GM12878 (cell line): ENCODE measurements around the gene KLF7. TPM values are rescaled to one million over a fixed set of nuclear protein-coding genes. Genes with fewer than 3 reads are reported as not detected.
A peak's percentile ranks its signal among the peaks of the same experiment; 100 is the strongest.

Source experiments
- ATAC-seq: fragments of 200-7000 bp; cut with Tn5 transposase; 3 replicates; pipeline ENCODE4 v1.9.1; 2020; ENCODE audit warnings: mild to moderate bottlenecking, moderate library complexity
- BruUV-seq: library from RNA; stranded (reverse); fragments of 400-500 nt; replicated peaks from 2 replicates; lab custom pipeline; 2021; lab: Mats Ljungman, UMichigan
- CTCF ChIA-PET: fragments of 300-600 bp; sonication (Branson Sonifier 250); formaldehyde crosslinking; extraction: SDS; loops from one replicate; lab custom pipeline; 2021; ENCODE audit warnings: inconsistent platforms; lab: Yijun Ruan, JAX
- POLR2A ChIA-PET: fragments of 350-600 bp; formaldehyde crosslinking; extraction: SDS; loops from one replicate; lab custom pipeline; 2021; ENCODE audit warnings: inconsistent platforms; lab: Charles Lee
- RAD21 ChIA-PET: fragments of 300-600 bp; sonication (Branson Sonifier 250); formaldehyde crosslinking; loops from one replicate; lab custom pipeline; 2023; ENCODE audit warnings: antibody characterized with exemption; ENCODE audit not compliant: unreplicated experiment; lab: Charles Lee
- SMC1A ChIA-PET: fragments of 300-600 bp; sonication (Branson Sonifier 250); formaldehyde crosslinking; loops from one replicate; lab custom pipeline; 2023; ENCODE audit not compliant: unreplicated experiment, uncharacterized antibody; lab: Charles Lee
- DNase-seq: peaks from one replicate; pipeline ENCODE4 v3.0.0-alpha.2; 2011; ENCODE audit warnings: low read depth, low spot score
- FAIRE-seq: peaks from 3 replicates; lab custom pipeline; 2011; peaks lifted over from hg19 to GRCh38; lab: Jason Lieb, UNC
- H2AFZ ChIP-seq: 2 replicates; pipeline ENCODE4 v1.6.0; 2011; ENCODE audit warnings: low read depth, low read length, control low read depth; ENCODE audit not compliant: control insufficient read depth
- H3K27ac ChIP-seq: 2 replicates; pipeline ENCODE4 v1.5.1; 2011; ENCODE audit warnings: control low read depth; ENCODE audit not compliant: control insufficient read depth, insufficient read depth
- H3K27me3 ChIP-seq, 2 experiments: replicated peaks in 1 of 2; 2 replicates each; pipeline versions ENCODE4 v1.6.0 to v1.6.1; 2011; ENCODE audit warnings: low read length in 1 of 2; ENCODE audit not compliant: control insufficient read depth in 2 of 2, insufficient read depth in 2 of 2
- H3K36me3 ChIP-seq, 2 experiments: 2 replicates each; pipeline ENCODE4 v1.5.1; 2011; ENCODE audit warnings: low read length in 1 of 2; ENCODE audit not compliant: control insufficient read depth in 2 of 2, insufficient read depth in 2 of 2
- H3K4me1 ChIP-seq: 2 replicates; pipeline ENCODE4 v1.6.1; 2011; ENCODE audit warnings: mild to moderate bottlenecking, low read length, moderate library complexity, mixed read lengths; ENCODE audit not compliant: control insufficient read depth, insufficient read depth
- H3K4me2 ChIP-seq: 2 replicates; pipeline ENCODE4 v1.6.0; 2011; ENCODE audit warnings: control low read depth; ENCODE audit not compliant: control insufficient read depth, insufficient read depth
- H3K4me3 ChIP-seq: fragments of 200-600 bp; sonication (generic); 2 replicates; pipeline ENCODE4 v1.5.1; 2016
- H3K79me2 ChIP-seq: 2 replicates; pipeline ENCODE4 v1.6.0; 2011; ENCODE audit warnings: low read length; ENCODE audit not compliant: control insufficient read depth, insufficient read depth
- H3K9ac ChIP-seq: 2 replicates; pipeline ENCODE4 v1.8.0; 2011; ENCODE audit warnings: low read length, control low read depth, mixed read lengths; ENCODE audit not compliant: control insufficient read depth, insufficient read depth
- H3K9me3 ChIP-seq: replicated peaks from 3 replicates; pipeline ENCODE4 v1.5.1; 2011; ENCODE audit warnings: mild to moderate bottlenecking, low read length; ENCODE audit not compliant: control insufficient read depth, insufficient read depth
- H4K20me1 ChIP-seq: 2 replicates; pipeline ENCODE4 v1.6.0; 2011; ENCODE audit not compliant: control insufficient read depth, insufficient read depth
- EGR1 ChIP-seq, 2 experiments: IDR thresholded peaks; 1 replicate in 1 of 2; 2 replicates in 1 of 2; pipeline ENCODE4 v1.6.1; 2011 to 2012; ENCODE audit warnings: low read depth in 2 of 2, low read length in 2 of 2, borderline replicate concordance in 1 of 2, mild to moderate bottlenecking in 1 of 2, moderate library complexity in 1 of 2
- RAD21 ChIP-seq: IDR thresholded peaks from 2 replicates; pipeline ENCODE4 v1.6.1; 2011; ENCODE audit warnings: mild to moderate bottlenecking, low read depth, low read length, moderate library complexity; ENCODE audit not compliant: insufficient read depth
- RB1 ChIP-seq: fragments of 450-650 bp; formaldehyde crosslinking; IDR thresholded peaks from 2 replicates; pipeline ENCODE4 v1.6.1; 2017; ENCODE audit warnings: mild to moderate bottlenecking, borderline replicate concordance
- RFX5 ChIP-seq: IDR thresholded peaks from 2 replicates; pipeline ENCODE4 v1.6.1; 2011; ENCODE audit warnings: low read depth, low read length, improper control_type of control experiment
- WGBS: methylation state at CpG from one replicate; pipeline ENCODE4 v1.1.6; 2016; ENCODE audit warnings: low lambda C conversion rate; ENCODE audit not compliant: insufficient replicate concordance, insufficient coverage; ENCODE audit errors: missing lambda C conversion rate; 5-methylcytosine and 5-hydroxymethylcytosine counted together
- in situ Hi-C: fragments of 300-500 bp; cut with MboI; formaldehyde crosslinking; loops from 9 replicates; pipeline ENCODE4 v1.14.3; 2018; ENCODE audit warnings: mixed read lengths
- intact Hi-C: fragments of 100-400 bp; cut with micrococcal nuclease; formaldehyde crosslinking; loops from one replicate; pipeline ENCODE4 v1.14.2; 2022; ENCODE audit not compliant: unreplicated experiment
- polyA plus RNA-seq, 11 experiments: library from polyadenylated mRNA; depleted of rRNA in 4 of 11; unstranded in 6 of 11; stranded (reverse) in 5 of 11; fragments of >200 nt; fragmentation: Nextera tagmentation in 4 of 11; fragmentation: Illumina TruSeq in 1 of 11; extraction: Ambion mirVana in 4 of 11; extraction: Trizol in 1 of 11; gene quantifications; 1 replicate in 1 of 11; 2 replicates in 10 of 11; pipeline versions ENCODE4 v1.2.1 to v1.2.3, GENCODE V29; 2011 to 2016; ENCODE audit warnings: inconsistent platforms in 2 of 11, missing spikeins in 2 of 11, low read depth in 1 of 11
- total RNA-seq, 4 experiments: library from RNA; depleted of rRNA in 3 of 4; stranded (reverse); fragments of >200 nt in 3 of 4; fragmentation: Illumina TruSeq in 1 of 4; extraction: Trizol in 1 of 4; gene quantifications; 2 replicates each; pipeline versions ENCODE4 v1.2.1 to v1.2.3, GENCODE V29; 2013 to 2021
- TF ChIP-seq, protein P1 (sequence below): fragments of 450-650 bp; formaldehyde crosslinking; IDR thresholded peaks from 2 replicates; pipeline ENCODE4 v1.4.0; 2022; ENCODE audit warnings: mild to moderate bottlenecking, moderate library complexity
- TF ChIP-seq, protein P2 (sequence below): fragments of 450-650 bp; formaldehyde crosslinking; IDR thresholded peaks from 2 replicates; pipeline ENCODE4 v1.4.0; 2020; ENCODE audit warnings: mild to moderate bottlenecking, moderate library complexity
- TF ChIP-seq, protein P3 (sequence below): fragments of 450-650 bp; IDR thresholded peaks from 2 replicates; pipeline ENCODE4 v1.6.1; 2016; ENCODE audit warnings: mild to moderate bottlenecking
- TF ChIP-seq, protein P4 (sequence below): IDR thresholded peaks from 2 replicates; pipeline ENCODE4 v1.6.1; 2011; ENCODE audit warnings: mild to moderate bottlenecking, low read depth, low read length, moderate library complexity; ENCODE audit not compliant: insufficient replicate concordance

KLF7 gene
- total and polyA plus RNA-seq, 10 of the 15 experiments (the other 5 are each of a cell fraction or from before 2014, with no cell fraction given), result 2.4 to 24.8 (median 8.5) TPM

DNA sequence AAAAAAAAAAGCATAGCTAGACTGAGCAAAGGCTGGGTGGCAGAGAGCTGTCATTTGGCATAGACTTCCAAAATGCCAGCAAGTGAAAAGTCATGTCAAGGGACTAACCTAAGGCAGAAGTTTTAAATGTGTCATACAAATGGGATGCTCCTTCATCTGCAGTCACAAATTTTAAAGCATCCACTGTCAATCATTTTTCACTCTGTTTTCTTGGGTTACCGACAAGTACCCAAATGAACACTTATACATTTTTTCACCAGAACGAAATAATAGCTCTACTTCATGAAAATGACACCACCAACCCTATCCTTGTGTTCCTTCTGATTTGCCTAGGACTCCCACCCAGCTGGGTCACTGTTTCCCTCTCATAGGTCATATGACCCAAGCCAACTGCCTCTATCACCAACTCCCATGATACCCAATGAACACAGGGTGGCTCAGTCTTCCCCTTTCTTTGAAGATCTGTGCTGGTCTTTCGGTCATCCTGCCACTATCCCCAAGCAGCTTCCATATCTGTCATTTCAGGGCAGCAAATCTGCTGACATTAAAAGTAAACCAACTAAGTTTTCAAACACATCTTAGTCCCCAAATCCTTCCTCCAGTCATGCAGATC lies 21.5 kb downstream of the KLF7 start:
- FAIRE-seq (no peak), DNase-seq (no peak), ATAC-seq (peak; percentile 10)
- Histone ChIP-seq H3K27me3 (no peaks in the 10 kb centered on the region), H3K4me1 (peaks cover 22% of the 10 kb centered on the region), H3K4me2 (peak overlapping the region; percentile 91), H3K79me2 (peaks cover 19% of the 10 kb centered on the region), H4K20me1 (no peaks in the 10 kb centered on the region), H3K9ac (peak overlapping the region; percentile 58; the same call in 1 of the 2 replicates), H3K36me3 (no peaks in the 10 kb centered on the region; a peak in 2 of 4 replicates), H3K27ac (peak overlapping the region; percentile 77), H3K9me3 (no peaks in the 10 kb centered on the region), H2AFZ (no peak overlapping the region), H3K4me3 (no peak overlapping the region; the same call in 1 of the 2 replicates)
- intact Hi-C loops (loop anchor here (5.0 kb wide), 1 partner anchor 328 kb away; no protein-coding TSS in a partner anchor), in situ Hi-C loops (loop anchor here (5.0 kb wide), 1 partner anchor 328 kb away; no protein-coding TSS in a partner anchor)
- SMC1A ChIA-PET, result interaction anchor here (0.6 to 6.6 kb wide), 13 partner anchors 10 to 324 kb away, joined by 3 to 61 read pairs (median 3); partner anchors contain the start of gene KLF7
- BruUV-seq, result no TSS peak
- POLR2A ChIA-PET, result interaction anchor here (0.6 to 6.2 kb wide), 6 partner anchors 10 to 281 kb away, joined by 3 to 56 read pairs (median 4); partner anchors contain the start of gene KLF7
- CTCF ChIA-PET, result interaction anchor here (0.6 to 4.2 kb wide), 11 partner anchors 10 to 960 kb away, joined by 3 to 36 read pairs (median 6); partner anchors contain the start of gene KLF7
- TF ChIP-seq, protein P1, sequence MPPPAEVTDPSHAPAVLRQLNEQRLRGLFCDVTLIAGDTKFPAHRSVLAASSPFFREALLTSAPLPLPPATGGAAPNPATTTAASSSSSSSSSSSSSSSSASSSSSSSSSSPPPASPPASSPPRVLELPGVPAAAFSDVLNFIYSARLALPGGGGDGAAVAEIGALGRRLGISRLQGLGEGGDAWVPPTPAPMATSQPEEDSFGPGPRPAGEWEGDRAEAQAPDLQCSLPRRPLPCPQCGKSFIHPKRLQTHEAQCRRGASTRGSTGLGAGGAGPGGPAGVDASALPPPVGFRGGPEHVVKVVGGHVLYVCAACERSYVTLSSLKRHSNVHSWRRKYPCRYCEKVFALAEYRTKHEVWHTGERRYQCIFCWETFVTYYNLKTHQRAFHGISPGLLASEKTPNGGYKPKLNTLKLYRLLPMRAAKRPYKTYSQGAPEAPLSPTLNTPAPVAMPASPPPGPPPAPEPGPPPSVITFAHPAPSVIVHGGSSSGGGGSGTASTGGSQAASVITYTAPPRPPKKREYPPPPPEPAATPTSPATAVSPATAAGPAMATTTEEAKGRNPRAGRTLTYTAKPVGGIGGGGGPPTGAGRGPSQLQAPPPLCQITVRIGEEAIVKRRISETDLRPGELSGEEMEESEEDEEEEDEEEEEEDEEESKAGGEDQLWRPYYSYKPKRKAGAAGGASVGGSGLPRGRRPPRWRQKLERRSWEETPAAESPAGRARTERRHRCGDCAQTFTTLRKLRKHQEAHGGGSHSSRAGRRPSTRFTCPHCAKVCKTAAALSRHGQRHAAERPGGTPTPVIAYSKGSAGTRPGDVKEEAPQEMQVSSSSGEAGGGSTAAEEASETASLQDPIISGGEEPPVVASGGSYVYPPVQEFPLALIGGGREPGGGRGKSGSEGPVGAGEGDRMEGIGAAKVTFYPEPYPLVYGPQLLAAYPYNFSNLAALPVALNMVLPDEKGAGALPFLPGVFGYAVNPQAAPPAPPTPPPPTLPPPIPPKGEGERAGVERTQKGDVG (CRISPR knock-in tag), result no peak
- TF ChIP-seq RB1 (0 out of 2 replicates have a peak, but pooled peaks have one; percentile 26), EGR1 (IDR thresholded peaks at IDR 0.05; ENCODE audit: borderline replicate concordance in 1 of 2, low read depth in 2 of 2, low read length in 2 of 2) (no peak), RAD21 (0 out of 2 replicates have a peak, but pooled peaks have one; percentile 0), RFX5 (no peak)
- TF ChIP-seq, protein P2, sequence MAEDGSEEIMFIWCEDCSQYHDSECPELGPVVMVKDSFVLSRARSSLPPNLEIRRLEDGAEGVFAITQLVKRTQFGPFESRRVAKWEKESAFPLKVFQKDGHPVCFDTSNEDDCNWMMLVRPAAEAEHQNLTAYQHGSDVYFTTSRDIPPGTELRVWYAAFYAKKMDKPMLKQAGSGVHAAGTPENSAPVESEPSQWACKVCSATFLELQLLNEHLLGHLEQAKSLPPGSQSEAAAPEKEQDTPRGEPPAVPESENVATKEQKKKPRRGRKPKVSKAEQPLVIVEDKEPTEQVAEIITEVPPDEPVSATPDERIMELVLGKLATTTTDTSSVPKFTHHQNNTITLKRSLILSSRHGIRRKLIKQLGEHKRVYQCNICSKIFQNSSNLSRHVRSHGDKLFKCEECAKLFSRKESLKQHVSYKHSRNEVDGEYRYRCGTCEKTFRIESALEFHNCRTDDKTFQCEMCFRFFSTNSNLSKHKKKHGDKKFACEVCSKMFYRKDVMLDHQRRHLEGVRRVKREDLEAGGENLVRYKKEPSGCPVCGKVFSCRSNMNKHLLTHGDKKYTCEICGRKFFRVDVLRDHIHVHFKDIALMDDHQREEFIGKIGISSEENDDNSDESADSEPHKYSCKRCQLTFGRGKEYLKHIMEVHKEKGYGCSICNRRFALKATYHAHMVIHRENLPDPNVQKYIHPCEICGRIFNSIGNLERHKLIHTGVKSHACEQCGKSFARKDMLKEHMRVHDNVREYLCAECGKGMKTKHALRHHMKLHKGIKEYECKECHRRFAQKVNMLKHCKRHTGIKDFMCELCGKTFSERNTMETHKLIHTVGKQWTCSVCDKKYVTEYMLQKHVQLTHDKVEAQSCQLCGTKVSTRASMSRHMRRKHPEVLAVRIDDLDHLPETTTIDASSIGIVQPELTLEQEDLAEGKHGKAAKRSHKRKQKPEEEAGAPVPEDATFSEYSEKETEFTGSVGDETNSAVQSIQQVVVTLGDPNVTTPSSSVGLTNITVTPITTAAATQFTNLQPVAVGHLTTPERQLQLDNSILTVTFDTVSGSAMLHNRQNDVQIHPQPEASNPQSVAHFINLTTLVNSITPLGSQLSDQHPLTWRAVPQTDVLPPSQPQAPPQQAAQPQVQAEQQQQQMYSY (CRISPR knock-in tag), result no peak
- TF ChIP-seq, protein P3, sequence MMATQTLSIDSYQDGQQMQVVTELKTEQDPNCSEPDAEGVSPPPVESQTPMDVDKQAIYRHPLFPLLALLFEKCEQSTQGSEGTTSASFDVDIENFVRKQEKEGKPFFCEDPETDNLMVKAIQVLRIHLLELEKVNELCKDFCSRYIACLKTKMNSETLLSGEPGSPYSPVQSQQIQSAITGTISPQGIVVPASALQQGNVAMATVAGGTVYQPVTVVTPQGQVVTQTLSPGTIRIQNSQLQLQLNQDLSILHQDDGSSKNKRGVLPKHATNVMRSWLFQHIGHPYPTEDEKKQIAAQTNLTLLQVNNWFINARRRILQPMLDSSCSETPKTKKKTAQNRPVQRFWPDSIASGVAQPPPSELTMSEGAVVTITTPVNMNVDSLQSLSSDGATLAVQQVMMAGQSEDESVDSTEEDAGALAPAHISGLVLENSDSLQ, result peak; percentile 87
- TF ChIP-seq, protein P4, sequence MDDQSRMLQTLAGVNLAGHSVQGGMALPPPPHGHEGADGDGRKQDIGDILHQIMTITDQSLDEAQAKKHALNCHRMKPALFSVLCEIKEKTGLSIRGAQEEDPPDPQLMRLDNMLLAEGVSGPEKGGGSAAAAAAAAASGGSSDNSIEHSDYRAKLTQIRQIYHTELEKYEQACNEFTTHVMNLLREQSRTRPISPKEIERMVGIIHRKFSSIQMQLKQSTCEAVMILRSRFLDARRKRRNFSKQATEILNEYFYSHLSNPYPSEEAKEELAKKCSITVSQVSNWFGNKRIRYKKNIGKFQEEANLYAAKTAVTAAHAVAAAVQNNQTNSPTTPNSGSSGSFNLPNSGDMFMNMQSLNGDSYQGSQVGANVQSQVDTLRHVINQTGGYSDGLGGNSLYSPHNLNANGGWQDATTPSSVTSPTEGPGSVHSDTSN, result no peak
- RAD21 ChIA-PET, result interaction anchor here (1.1 to 4.2 kb wide), 13 partner anchors 9 to 344 kb away, joined by 3 to 58 read pairs (median 4); partner anchors contain the start of gene KLF7
- 48% methylated on average over 3 of the region's 3 CpGs for WGBS
